Astrocyte of the spinal cord (primary cell): ENCODE data around the gene RNLS.
A peak's percentile ranks its signal among the peaks of the same experiment; 100 is the strongest.

ENCODE experiments used
- DNase-seq: peaks from one replicate; pipeline ENCODE4 v3.0.0; 2011; ENCODE audit warnings: low read depth, low spot score
- H3K4me3 ChIP-seq: 2 replicates; pipeline ENCODE4 v1.5.1; 2011; ENCODE audit warnings: low read depth, mild to moderate bottlenecking, low read length, moderate library complexity
- in situ Hi-C: cut with HindIII; loops from 2 replicates; pipeline ENCODE4 v1.10.0; 2017; ENCODE audit warnings: low sequenced_read_pairs
- TF ChIP-seq, protein P1 (sequence below): IDR thresholded peaks from 2 replicates; pipeline ENCODE4 v1.5.1; 2012; ENCODE audit warnings: low read depth, mild to moderate bottlenecking, low read length, inconsistent platforms

Gene RNLS

DNA sequence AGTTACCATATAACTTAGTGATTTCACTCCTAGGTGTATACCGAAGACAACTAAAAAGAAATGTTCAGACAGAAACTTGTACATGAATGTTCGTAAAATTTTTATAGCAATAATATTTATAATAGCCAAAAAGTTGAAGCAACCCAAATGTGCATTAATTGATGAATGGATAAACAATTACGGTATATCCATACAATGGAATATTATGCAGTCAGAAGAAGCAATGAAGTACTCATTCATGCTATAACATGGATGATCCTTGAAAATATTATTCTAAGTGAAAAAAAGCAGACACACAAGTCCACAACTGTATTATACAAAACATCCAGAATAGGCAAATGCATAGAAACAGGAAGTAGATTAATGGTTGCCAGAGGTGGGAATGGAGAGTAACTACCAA lies 183.9 kb downstream of the RNLS start:
- no peak for DNase-seq
- no peak overlapping the region for H3K4me3 ChIP-seq
- TF ChIP-seq, protein P1, sequence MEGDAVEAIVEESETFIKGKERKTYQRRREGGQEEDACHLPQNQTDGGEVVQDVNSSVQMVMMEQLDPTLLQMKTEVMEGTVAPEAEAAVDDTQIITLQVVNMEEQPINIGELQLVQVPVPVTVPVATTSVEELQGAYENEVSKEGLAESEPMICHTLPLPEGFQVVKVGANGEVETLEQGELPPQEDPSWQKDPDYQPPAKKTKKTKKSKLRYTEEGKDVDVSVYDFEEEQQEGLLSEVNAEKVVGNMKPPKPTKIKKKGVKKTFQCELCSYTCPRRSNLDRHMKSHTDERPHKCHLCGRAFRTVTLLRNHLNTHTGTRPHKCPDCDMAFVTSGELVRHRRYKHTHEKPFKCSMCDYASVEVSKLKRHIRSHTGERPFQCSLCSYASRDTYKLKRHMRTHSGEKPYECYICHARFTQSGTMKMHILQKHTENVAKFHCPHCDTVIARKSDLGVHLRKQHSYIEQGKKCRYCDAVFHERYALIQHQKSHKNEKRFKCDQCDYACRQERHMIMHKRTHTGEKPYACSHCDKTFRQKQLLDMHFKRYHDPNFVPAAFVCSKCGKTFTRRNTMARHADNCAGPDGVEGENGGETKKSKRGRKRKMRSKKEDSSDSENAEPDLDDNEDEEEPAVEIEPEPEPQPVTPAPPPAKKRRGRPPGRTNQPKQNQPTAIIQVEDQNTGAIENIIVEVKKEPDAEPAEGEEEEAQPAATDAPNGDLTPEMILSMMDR, result no peak
- in situ Hi-C loops, result no loop called here

DNA sequence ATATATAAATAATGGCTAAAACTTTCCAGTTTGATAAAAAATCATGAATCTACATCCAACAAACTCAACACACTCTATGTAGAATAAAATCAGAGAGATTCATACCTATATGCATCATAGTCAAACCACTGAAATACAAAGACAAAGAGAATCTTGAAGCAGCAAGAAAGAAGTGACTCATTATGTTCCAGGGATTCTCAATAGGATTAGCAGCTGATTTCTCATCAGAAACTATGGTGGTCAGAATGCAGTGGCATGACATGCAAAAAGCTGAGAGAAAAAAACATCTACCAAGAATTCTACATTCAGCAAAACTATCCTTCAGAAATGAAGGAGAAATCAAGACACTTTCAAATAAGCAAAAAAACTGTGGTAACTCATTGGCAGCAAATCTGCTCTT lies 187.4 kb downstream of the RNLS start:
- TF ChIP-seq, protein P1, result no peak
- no peak overlapping the region for H3K4me3 ChIP-seq
- DNase-seq, result peak; percentile 19
- in situ Hi-C loops, result no loop called here

DNA sequence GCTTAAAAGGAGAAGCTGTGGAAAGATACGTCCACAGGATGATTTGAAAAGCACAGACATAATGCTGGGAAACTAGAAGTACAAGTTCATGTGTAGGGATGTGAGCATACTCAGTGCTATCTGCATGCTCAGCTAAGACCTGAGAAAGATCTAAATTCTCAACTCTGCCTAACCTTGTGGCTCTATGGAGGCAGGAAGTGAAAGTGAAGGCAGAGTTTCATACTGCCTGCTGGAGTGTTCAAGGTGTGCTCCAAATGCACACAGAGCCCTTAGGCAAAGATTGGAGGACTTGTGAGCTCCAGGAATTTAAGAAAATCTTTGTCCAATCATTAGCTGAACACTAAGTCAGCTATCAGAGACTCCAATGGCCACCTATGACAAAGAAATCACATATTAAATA lies 190.9 kb downstream of the RNLS start:
- TF ChIP-seq, protein P1, result no peak
- in situ Hi-C loops, result no loop called here
- no peak for DNase-seq
- H3K4me3 ChIP-seq, result no peak overlapping the region

DNA sequence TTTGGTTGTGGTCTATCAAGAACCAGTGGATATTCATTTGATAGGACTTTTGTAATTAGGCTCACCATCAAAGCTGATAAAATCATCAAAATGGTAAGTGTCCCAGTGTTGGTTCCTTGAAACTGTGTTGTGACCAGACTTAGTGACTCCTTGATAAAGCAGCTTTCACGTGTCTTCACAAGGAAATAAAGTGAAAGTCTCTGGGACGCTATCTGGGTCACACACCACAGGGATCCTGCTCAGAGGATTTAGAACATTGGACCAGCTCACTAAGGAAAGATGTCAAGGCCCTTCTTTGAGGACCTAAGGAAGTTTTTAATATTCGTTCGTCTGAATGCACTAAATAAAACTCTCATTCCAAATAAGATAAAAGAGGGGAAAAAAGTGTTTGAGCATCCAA lies 193.1 kb downstream of the RNLS start:
- no peak overlapping the region for H3K4me3 ChIP-seq
- TF ChIP-seq, protein P1, result no peak
- no peak for DNase-seq
- in situ Hi-C loops, result no loop called here

DNA sequence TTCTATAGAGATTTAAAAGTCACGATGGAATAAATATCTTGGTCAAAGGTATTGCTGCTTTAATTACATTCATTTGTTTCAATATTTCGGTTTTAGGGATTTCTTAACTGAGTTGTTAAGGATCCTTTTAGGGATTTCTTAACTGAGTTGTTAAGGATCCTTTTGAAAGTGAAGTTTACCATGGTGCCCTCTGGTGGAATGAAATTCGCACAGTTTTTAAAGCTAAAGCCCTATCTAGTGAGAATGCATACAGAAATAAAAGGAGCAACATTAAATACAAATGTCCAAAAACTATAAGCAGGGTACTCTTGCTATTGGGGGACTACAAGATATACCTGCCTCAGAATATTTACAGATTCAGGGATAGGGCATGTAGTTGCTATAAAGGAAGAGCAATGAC lies 193.7 kb downstream of the RNLS start:
- TF ChIP-seq, protein P1, result peak; percentile 65
- peak; percentile 79 for DNase-seq
- in situ Hi-C loops, result no loop called here
- no peak overlapping the region for H3K4me3 ChIP-seq

DNA sequence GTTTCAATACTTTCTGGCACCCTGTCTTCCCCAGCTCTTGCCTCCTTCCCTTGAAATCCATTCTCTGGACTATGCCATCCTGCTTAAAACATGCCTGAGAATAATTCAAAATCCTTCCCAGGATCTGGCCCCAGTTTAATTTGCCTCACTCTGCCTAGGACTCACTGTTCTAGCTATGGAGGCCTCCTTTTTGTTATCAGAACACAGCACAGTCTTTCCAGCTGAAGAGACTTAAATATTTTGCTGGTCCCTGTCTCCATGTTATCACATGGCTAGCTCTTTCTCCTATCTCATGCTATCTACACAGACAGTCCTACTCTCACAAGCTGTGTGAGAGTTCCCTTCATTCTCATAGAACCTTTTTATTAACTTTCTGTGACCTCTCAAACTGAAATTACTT lies 194.8 kb downstream of the RNLS start:
- in situ Hi-C loops, result no loop called here
- no peak for DNase-seq
- H3K4me3 ChIP-seq, result no peak overlapping the region
- TF ChIP-seq, protein P1, result no peak
